ENCODE measurements around the gene MPV17L2. TPM values are rescaled to one million over a fixed set of nuclear protein-coding genes. Genes with fewer than 3 reads are reported as not detected.

MPV17L2 gene
- total RNA-seq, 4 donors from 2014 or later = 4.7 to 57.7 (median 29.3) TPM

GRCh38 chr19:18147396-18147795 lies 45.6 kb upstream of the MPV17L2 start:
- peaks cover 5 to 23% of the 10 kb centered on the region in 2 donors for H3K36me3 ChIP-seq
- peaks cover 6 to 8% of the 10 kb centered on the region in 2 donors for H3K4me1 ChIP-seq
- TF ChIP-seq CTCF (IDR thresholded peaks at IDR 0.05) = no peak
- no peak for TF ChIP-seq POLR2A (IDR thresholded peaks at IDR 0.05)
- H3K9me3 ChIP-seq = no peaks in the 10 kb centered on the region
- no peak overlapping the region for H3K27ac ChIP-seq
- intact Hi-C loops (cut with DNase I) = no loop called here
- H3K4me3 ChIP-seq (replicated peaks in 1 of 3) = no peak overlapping the region
- no peak for DNase-seq
- 97% methylated on average over 11 to 13 of the region's 13 CpGs for WGBS, 2 donors
- no peaks in the 10 kb centered on the region for H3K27me3 ChIP-seq

GRCh38 chr19:18149596-18149975 lies 43.4 kb upstream of the MPV17L2 start:
- intact Hi-C loops (cut with DNase I) = no loop called here
- TF ChIP-seq POLR2A (IDR thresholded peaks at IDR 0.05) = no peak
- WGBS, 2 donors = 92 to 96% methylated on average over 16 of the region's 16 CpGs
- Histone ChIP-seq H3K27me3 (no peaks in the 10 kb centered on the region), H3K36me3 (peaks cover 0 to 18% of the 10 kb centered on the region in 2 donors), H3K27ac (no peak overlapping the region), H3K4me1 (peaks cover 16 to 21% of the 10 kb centered on the region in 2 donors), H3K9me3 (no peaks in the 10 kb centered on the region), H3K4me3 (replicated peaks in 1 of 3) (no peak overlapping the region)
- DNase-seq = no peak

GRCh38 chr19:18150776-18151624 lies 42.0 kb upstream of the MPV17L2 start:
- Histone ChIP-seq H3K9me3 (no peaks in the 10 kb centered on the region), H3K27me3 (no peaks in the 10 kb centered on the region), H3K36me3 (peaks cover 0 to 4% of the 10 kb centered on the region in 2 donors), H3K27ac (no peak overlapping the region), H3K4me1 (peaks cover 21% of the 10 kb centered on the region in 2 donors), H3K4me3 (replicated peaks in 1 of 3) (no peak overlapping the region)
- 85 to 91% methylated on average over 12 to 15 of the region's 18 CpGs for WGBS, 2 donors
- TF ChIP-seq CTCF (IDR thresholded peaks at IDR 0.05) (no peak), POLR2A (IDR thresholded peaks at IDR 0.05) (no peak)
- no peak for DNase-seq
- intact Hi-C loops (cut with DNase I) = loop anchor here (10.0 kb wide), 1 partner anchor 146 kb away; the partner anchor contains the start of gene ARRDC2

- peak; percentile 97 to 98 for DNase-seq
- intact Hi-C loops (cut with DNase I) = loop anchor here (10.0 kb wide), 1 partner anchor 148 kb away; the partner anchor contains the start of gene ARRDC2
- Histone ChIP-seq H3K9me3 (no peaks in the 10 kb centered on the region), H3K27me3 (no peaks in the 10 kb centered on the region), H3K4me1 (peaks cover 32 to 34% of the 10 kb centered on the region in 2 donors), H3K27ac (peak overlapping the region; percentile 89 to 96 (median 90)), H3K36me3 (peaks cover 0 to 2% of the 10 kb centered on the region in 2 donors), H3K4me3 (replicated peaks in 1 of 3) (peak overlapping the region in 2 of 3 donors; percentile 7 to 84)
- TF ChIP-seq POLR2A (IDR thresholded peaks at IDR 0.05) = no peak
- TF ChIP-seq CTCF (IDR thresholded peaks at IDR 0.05) = peak in 4 of 6 experiments; percentile 44 to 68 (median 62)
- 0 to 1% methylated on average over 1 to 22 of the region's 22 CpGs for WGBS, 2 donors
These were observed 40.6 kb upstream of the MPV17L2 start for GRCh38 chr19:18152442-18152816.

- Histone ChIP-seq H3K27me3 (no peaks in the 10 kb centered on the region), H3K9me3 (no peaks in the 10 kb centered on the region), H3K4me3 (replicated peaks in 1 of 3) (peak within 1 kb of the TSS; percentile 55 to 84 (median 70)), H3K27ac (peak within 1 kb of the TSS; percentile 89 to 96 (median 90)), H3K4me1 (peaks cover 38 to 39% of the 10 kb centered on the region in 2 donors), H3K36me3 (no peaks in the 10 kb centered on the region)
- intact Hi-C loops (cut with DNase I) = loop anchor here (10.0 kb wide), 1 partner anchor 148 kb away; the partner anchor contains the start of gene ARRDC2
- no peak for TF ChIP-seq CTCF (IDR thresholded peaks at IDR 0.05)
- peak; percentile 10 to 87 for TF ChIP-seq POLR2A (IDR thresholded peaks at IDR 0.05)
- peak; percentile 100 for DNase-seq
- 0% methylated on average over 7 to 14 of the region's 86 CpGs for WGBS, 2 donors
These were observed 40.0 kb upstream of the MPV17L2 start, which contains the start of gene PIK3R2 for GRCh38 chr19:18152817-18153555. TSS of gene PIK3R2 (plus strand) at chr19:18153163. CDS start at chr19:18155880, 2,717 bp downstream.

All from thyroid gland (tissue), 4 donors.